GM23248 (cell line): ENCODE results near the gene PRPS2. TPM values are rescaled to one million over a fixed set of nuclear protein-coding genes. Genes with fewer than 3 reads are reported as not detected.

Experiments used
- DNase-seq: peaks from one replicate; pipeline ENCODE4 v3.0.0-alpha.2; 2015
- H2AFZ ChIP-seq: fragments of 200-600 bp; sonication (generic); 2 replicates; pipeline ENCODE4 v1.6.1; 2016; ENCODE audit warnings: antibody characterized with exemption
- H3F3A ChIP-seq: fragments of 200-600 bp; sonication (generic); 2 replicates; pipeline ENCODE4 v1.6.1; 2016; ENCODE audit warnings: mild to moderate bottlenecking, antibody characterized with exemption, mixed run types; ENCODE audit not compliant: insufficient read depth
- H3K27ac ChIP-seq: fragments of 200-600 bp; sonication (generic); 2 replicates; pipeline ENCODE4 v1.5.1; 2016; ENCODE audit warnings: mild to moderate bottlenecking
- H3K27me3 ChIP-seq: fragments of 200-600 bp; sonication (generic); replicated peaks from 2 replicates; pipeline ENCODE4 v1.6.1; 2016; ENCODE audit warnings: mild to moderate bottlenecking; ENCODE audit not compliant: insufficient read depth
- H3K36me3 ChIP-seq: fragments of 200-600 bp; sonication (generic); 2 replicates; pipeline ENCODE4 v1.6.1; 2016; ENCODE audit warnings: low read depth, mild to moderate bottlenecking
- H3K4me1 ChIP-seq: fragments of 200-600 bp; sonication (generic); 2 replicates; pipeline ENCODE4 v1.6.1; 2016; ENCODE audit warnings: mild to moderate bottlenecking; ENCODE audit not compliant: insufficient read depth
- H3K4me2 ChIP-seq: fragments of 200-600 bp; sonication (generic); one replicate; pipeline ENCODE4 v1.6.1; 2016; ENCODE audit warnings: mild to moderate bottlenecking; ENCODE audit not compliant: unreplicated experiment
- H3K4me3 ChIP-seq: fragments of 200-600 bp; sonication (generic); 2 replicates; pipeline ENCODE4 v1.5.1; 2016; ENCODE audit warnings: mild to moderate bottlenecking
- H3K79me2 ChIP-seq: fragments of 200-600 bp; sonication (generic); 2 replicates; pipeline ENCODE4 v1.6.1; 2016; ENCODE audit warnings: mild to moderate bottlenecking; ENCODE audit not compliant: insufficient read depth
- H3K9ac ChIP-seq: fragments of 200-600 bp; sonication (generic); 2 replicates; pipeline ENCODE4 v1.6.1; 2016; ENCODE audit warnings: mild to moderate bottlenecking
- H3K9me2 ChIP-seq: fragments of 200-600 bp; sonication (generic); 2 replicates; pipeline ENCODE4 v1.6.1; 2016; ENCODE audit warnings: mixed run types, mild to moderate bottlenecking, moderate library complexity; ENCODE audit not compliant: insufficient read depth
- H3K9me3 ChIP-seq: fragments of 200-600 bp; sonication (generic); one replicate; pipeline ENCODE4 v1.6.1; 2017; ENCODE audit warnings: low read depth
- H4K20me1 ChIP-seq: fragments of 200-600 bp; sonication (generic); 2 replicates; pipeline ENCODE4 v1.6.0; 2016; ENCODE audit not compliant: insufficient read depth
- EZH2 ChIP-seq: fragments of 200-600 bp; sonication (generic); IDR thresholded peaks from 2 replicates; pipeline ENCODE4 v1.6.1; 2018; ENCODE audit warnings: antibody characterized with exemption, mild to moderate bottlenecking; ENCODE audit not compliant: insufficient read depth, poor library complexity, severe bottlenecking
- EZH2phosphoT487 ChIP-seq: fragments of 200-600 bp; sonication (generic); IDR thresholded peaks from 2 replicates; pipeline ENCODE4 v1.6.1; 2018; ENCODE audit warnings: antibody characterized with exemption, moderate library complexity, mild to moderate bottlenecking, low read depth; ENCODE audit not compliant: insufficient read depth
- WGBS, 2 experiments: methylation state at CpG; one replicate each; pipeline ENCODE4 v1.1.6; 2015 to 2017; ENCODE audit warnings: low lambda C conversion rate in 2 of 2, low coverage in 1 of 2; ENCODE audit errors: missing lambda C conversion rate in 2 of 2; 5-methylcytosine and 5-hydroxymethylcytosine counted together
- in situ Hi-C: fragments of 300-500 bp; cut with MboI; formaldehyde crosslinking; loops from 2 replicates; pipeline ENCODE4 v1.15.0; 2020
- polyA plus RNA-seq: library from polyadenylated mRNA; unstranded; fragments of >200 nt; fragmentation: Nextera tagmentation; extraction: Ambion mirVana; gene quantifications from 2 replicates; pipeline ENCODE4 v1.2.1, GENCODE V29; 2016
- total RNA-seq: library from RNA; depleted of rRNA; stranded (reverse); fragments of >200 nt; shearing (Covaris generic); gene quantifications from 2 replicates; pipeline ENCODE4 v1.2.3, GENCODE V29; 2014

PRPS2 gene
- total and polyA plus RNA-seq, 2 experiments from 2014 or later = 20.6 to 22.5 TPM

DNA sequence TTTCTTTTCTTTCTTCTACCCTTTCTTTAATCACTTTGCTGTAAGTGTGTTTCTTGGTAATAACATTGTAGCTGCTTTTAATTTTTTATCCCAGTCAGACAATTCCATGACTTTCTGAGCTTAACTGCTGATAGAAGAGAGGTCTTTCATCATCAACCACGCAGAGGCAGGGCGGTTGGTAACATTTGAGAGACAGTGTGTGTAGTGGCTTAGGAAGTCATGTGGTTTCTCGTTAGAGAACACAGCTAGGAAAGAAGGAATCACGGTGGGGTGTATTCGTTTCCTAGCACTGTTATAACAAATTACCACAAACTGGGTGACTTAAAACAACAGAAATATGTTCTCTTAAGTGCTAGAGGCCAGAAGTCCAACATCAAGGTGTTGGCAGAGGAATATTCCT lies 11.5 kb downstream of the PRPS2 start:
- TF ChIP-seq EZH2 = no peak
- no peak for TF ChIP-seq EZH2phosphoT487
- H3K4me3 ChIP-seq = no peak overlapping the region
- no peak overlapping the region for H3K9ac ChIP-seq
- no peaks in the 10 kb centered on the region for H3K4me1 ChIP-seq
- DNase-seq = no peak
- H3K9me2 ChIP-seq = no peaks in the 10 kb centered on the region
- H3K4me2 ChIP-seq = no peak overlapping the region
- H2AFZ ChIP-seq = no peak overlapping the region
- H3F3A ChIP-seq = no peaks in the 10 kb centered on the region
- H3K27ac ChIP-seq = no peak overlapping the region
- H3K36me3 ChIP-seq = no peaks in the 10 kb centered on the region
- H3K27me3 ChIP-seq = no peaks in the 10 kb centered on the region
- in situ Hi-C loops = loop anchor here (25.0 kb wide), 1 partner anchor 710 kb away; no protein-coding TSS in a partner anchor
- H4K20me1 ChIP-seq = no peaks in the 10 kb centered on the region
- 62% methylated on average over 5 of the region's 5 CpGs for WGBS, 2 experiments
- no peaks in the 10 kb centered on the region for H3K79me2 ChIP-seq
- no peaks in the 10 kb centered on the region for H3K9me3 ChIP-seq

DNA sequence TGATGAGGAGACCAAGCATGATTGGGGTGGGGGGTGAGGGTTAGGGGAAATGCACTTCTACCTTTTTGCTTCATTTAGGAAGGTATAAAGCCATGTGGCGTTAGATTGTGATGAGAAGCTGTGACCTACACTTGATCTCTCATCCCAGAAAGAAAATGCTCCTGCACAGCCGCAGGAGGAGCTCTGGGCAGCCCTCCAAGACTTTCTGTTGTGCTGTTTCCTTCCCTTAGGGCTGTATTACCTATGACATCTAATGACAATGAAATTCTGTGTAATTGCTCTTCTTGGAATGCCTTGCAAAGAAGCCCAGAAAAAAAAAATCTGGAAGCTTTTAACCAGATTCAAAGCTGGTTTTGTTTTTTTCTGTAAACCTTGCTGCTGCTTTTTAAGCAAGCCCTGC lies 13.4 kb downstream of the PRPS2 start:
- 96 to 100% methylated on average over 1 to 2 of the region's 2 CpGs for WGBS, 2 experiments
- Histone ChIP-seq H4K20me1 (no peaks in the 10 kb centered on the region), H3K27ac (no peak overlapping the region), H3K9me3 (no peaks in the 10 kb centered on the region), H3K4me2 (no peak overlapping the region), H2AFZ (no peak overlapping the region), H3K79me2 (no peaks in the 10 kb centered on the region), H3F3A (no peaks in the 10 kb centered on the region), H3K4me3 (no peak overlapping the region), H3K9me2 (no peaks in the 10 kb centered on the region), H3K27me3 (no peaks in the 10 kb centered on the region), H3K4me1 (no peaks in the 10 kb centered on the region), H3K36me3 (no peaks in the 10 kb centered on the region), H3K9ac (no peak overlapping the region)
- TF ChIP-seq EZH2phosphoT487 = no peak
- no peak for TF ChIP-seq EZH2
- in situ Hi-C loops = loop anchor here (25.0 kb wide), 1 partner anchor 708 kb away; no protein-coding TSS in a partner anchor
- no peak for DNase-seq

DNA sequence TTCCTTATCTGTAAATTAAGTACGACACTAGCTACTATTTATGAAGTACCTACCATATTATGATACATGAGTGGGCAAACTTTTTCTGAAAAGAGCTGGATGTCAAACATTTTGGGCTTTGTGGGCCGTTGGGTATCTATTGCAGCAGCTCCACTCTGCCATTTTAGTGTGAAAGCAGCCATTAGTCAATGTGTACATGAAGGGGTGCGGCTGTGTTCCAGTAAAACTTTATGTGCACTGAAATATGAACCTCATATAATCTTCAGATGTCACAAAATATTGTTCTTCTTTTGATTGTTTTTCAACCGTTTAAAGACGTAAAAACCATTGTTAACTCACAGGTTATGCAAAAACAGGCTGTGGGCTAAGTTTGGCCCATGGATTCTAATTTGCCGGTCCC lies 14.1 kb downstream of the PRPS2 start:
- Histone ChIP-seq H3K9me2 (no peaks in the 10 kb centered on the region), H3K4me1 (no peaks in the 10 kb centered on the region), H2AFZ (no peak overlapping the region), H3F3A (no peaks in the 10 kb centered on the region), H3K9me3 (no peaks in the 10 kb centered on the region), H3K4me3 (no peak overlapping the region), H3K36me3 (no peaks in the 10 kb centered on the region), H3K27me3 (no peaks in the 10 kb centered on the region), H4K20me1 (no peaks in the 10 kb centered on the region), H3K4me2 (no peak overlapping the region), H3K9ac (no peak overlapping the region), H3K27ac (no peak overlapping the region), H3K79me2 (no peaks in the 10 kb centered on the region)
- no peak for DNase-seq
- in situ Hi-C loops = loop anchor here (25.0 kb wide), 1 partner anchor 707 kb away; no protein-coding TSS in a partner anchor
- no peak for TF ChIP-seq EZH2phosphoT487
- TF ChIP-seq EZH2 = no peak
- 98% methylated on average over 6 of the region's 6 CpGs for WGBS, 2 experiments

DNA sequence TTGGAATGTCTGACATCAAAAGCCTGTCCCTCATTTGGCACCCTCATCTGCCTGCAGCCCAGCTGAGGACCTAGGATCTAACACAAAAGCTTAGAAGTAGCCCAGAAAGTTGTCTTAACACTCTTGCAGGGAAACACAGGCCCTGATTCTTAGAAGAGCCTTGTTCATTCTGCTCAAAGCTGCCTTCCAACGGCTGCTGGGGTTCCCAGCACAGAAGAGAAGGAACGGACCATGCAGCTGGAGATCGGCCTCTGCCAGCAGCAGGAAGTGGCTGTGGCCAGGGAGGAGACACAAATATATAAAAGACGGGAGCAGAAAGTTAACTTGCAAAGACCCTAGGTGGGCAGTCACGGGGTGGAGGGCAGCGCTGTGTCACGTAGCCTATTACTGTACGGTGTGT lies 20.4 kb downstream of the PRPS2 start:
- in situ Hi-C loops = loop anchor here (25.0 kb wide), 1 partner anchor 701 kb away; no protein-coding TSS in a partner anchor
- 73 to 75% methylated on average over 8 of the region's 8 CpGs for WGBS, 2 experiments
- no peak for TF ChIP-seq EZH2phosphoT487
- TF ChIP-seq EZH2 = no peak
- H3K36me3 ChIP-seq = no peaks in the 10 kb centered on the region
- no peak overlapping the region for H3K4me2 ChIP-seq
- no peak overlapping the region for H2AFZ ChIP-seq
- no peak overlapping the region for H3K9ac ChIP-seq
- no peak overlapping the region for H3K27ac ChIP-seq
- no peaks in the 10 kb centered on the region for H3F3A ChIP-seq
- no peak overlapping the region for H3K4me3 ChIP-seq
- no peaks in the 10 kb centered on the region for H3K9me2 ChIP-seq
- no peaks in the 10 kb centered on the region for H3K9me3 ChIP-seq
- H3K4me1 ChIP-seq = no peaks in the 10 kb centered on the region
- no peaks in the 10 kb centered on the region for H4K20me1 ChIP-seq
- H3K27me3 ChIP-seq = no peaks in the 10 kb centered on the region
- H3K79me2 ChIP-seq = no peaks in the 10 kb centered on the region
- DNase-seq = no peak

DNA sequence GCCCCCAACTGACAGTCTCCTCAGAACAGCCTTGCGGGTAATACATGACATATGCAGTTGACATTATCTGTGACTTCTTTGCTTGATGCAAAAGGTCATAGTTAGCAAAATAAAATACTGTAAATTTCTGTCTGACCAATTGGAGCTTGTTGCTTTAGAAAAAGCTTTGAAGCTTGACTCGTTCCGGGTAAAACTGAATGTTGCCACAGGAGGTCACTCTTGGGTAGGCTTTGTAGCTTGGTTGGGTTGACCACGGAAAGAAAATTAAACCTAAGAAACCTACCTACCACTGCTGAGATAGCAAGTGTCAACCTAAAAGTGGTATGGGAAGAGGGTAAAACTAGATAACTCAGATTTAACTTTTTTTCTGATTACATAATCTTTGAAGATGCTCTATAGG lies 23.2 kb downstream of the PRPS2 start:
- H3K36me3 ChIP-seq = no peaks in the 10 kb centered on the region
- no peak for TF ChIP-seq EZH2phosphoT487
- no peak for TF ChIP-seq EZH2
- H3K4me2 ChIP-seq = no peak overlapping the region
- no peak overlapping the region for H3K9ac ChIP-seq
- no peak overlapping the region for H2AFZ ChIP-seq
- no peaks in the 10 kb centered on the region for H3K79me2 ChIP-seq
- no peaks in the 10 kb centered on the region for H3F3A ChIP-seq
- in situ Hi-C loops = loop anchor here (25.0 kb wide), 1 partner anchor 698 kb away; no protein-coding TSS in a partner anchor
- no peaks in the 10 kb centered on the region for H3K27me3 ChIP-seq
- no peaks in the 10 kb centered on the region for H3K9me3 ChIP-seq
- peak; percentile 56 for DNase-seq
- H3K4me1 ChIP-seq = no peaks in the 10 kb centered on the region
- H3K27ac ChIP-seq = no peak overlapping the region
- no peaks in the 10 kb centered on the region for H4K20me1 ChIP-seq
- H3K9me2 ChIP-seq = no peaks in the 10 kb centered on the region
- H3K4me3 ChIP-seq = no peak overlapping the region
- WGBS, 2 experiments = 59 to 60% methylated on average over 4 of the region's 4 CpGs
